Neuron (in vitro differentiated cells): ENCODE data around the gene TEC.

Experiments
- H2AFZ ChIP-seq: one replicate; pipeline ENCODE4 v1.6.1; 2013; ENCODE audit warnings: low read depth, mild to moderate bottlenecking, inconsistent platforms, low read length, moderate library complexity
- H3K27me3 ChIP-seq: one replicate; pipeline ENCODE4 v1.6.1; 2013; ENCODE audit warnings: low read length; ENCODE audit not compliant: insufficient read depth
- H3K36me3 ChIP-seq: one replicate; pipeline ENCODE4 v1.6.1; 2013; ENCODE audit warnings: low read length; ENCODE audit not compliant: insufficient read depth
- H3K4me1 ChIP-seq: one replicate; pipeline ENCODE4 v1.6.1; 2013; ENCODE audit warnings: low read length; ENCODE audit not compliant: insufficient read depth
- H3K4me3 ChIP-seq: 2 replicates; pipeline ENCODE4 v1.5.1; 2013; ENCODE audit warnings: mild to moderate bottlenecking, low read length, moderate library complexity
- H3K9me3 ChIP-seq: one replicate; pipeline ENCODE4 v1.6.1; 2013; ENCODE audit warnings: low read length

Gene TEC

DNA sequence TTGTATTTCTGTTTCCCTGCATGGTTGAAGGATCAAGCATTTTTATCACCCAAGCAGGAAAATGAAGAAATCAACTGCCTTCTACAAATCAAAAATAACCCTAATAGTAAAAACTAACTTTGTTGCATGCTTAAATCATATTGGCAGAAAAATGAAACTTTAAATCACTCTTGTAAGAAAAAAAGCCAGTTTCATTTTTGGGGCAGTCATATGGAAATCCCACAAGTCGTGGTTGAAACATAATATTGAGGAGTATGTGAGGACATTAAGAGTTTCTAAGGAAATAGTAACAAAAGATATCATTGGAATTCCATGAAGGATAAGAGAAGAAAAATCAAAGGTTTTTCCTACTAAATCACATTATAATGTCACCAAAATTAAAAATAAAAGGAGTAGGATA is 8.4 kb downstream of the TEC start:
- Histone ChIP-seq H3K27me3 (no peaks in the 10 kb centered on the region), H3K36me3 (no peaks in the 10 kb centered on the region), H3K9me3 (no peaks in the 10 kb centered on the region), H3K4me3 (no peak overlapping the region), H3K4me1 (no peaks in the 10 kb centered on the region), H2AFZ (no peak overlapping the region)

DNA sequence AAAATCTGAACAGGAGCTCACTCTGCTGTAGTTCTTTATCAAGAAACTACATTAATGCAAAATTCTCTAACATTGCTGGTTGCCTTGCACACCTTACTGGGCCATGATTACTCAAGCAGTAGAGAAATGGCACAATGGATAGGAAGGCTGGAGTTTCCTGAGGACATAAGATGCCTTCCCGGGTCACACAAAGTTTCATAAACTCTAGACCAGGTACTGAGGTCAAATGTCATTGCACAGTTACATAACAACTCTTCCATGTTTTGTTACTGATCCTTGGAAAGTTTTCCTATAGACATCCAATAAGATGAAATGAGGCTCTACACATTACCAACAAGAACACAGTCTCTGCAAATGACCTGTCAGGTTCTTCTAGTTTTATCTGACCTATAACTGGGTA is 9.9 kb downstream of the TEC start:
- H3K4me3 ChIP-seq = no peak overlapping the region
- H3K9me3 ChIP-seq = no peaks in the 10 kb centered on the region
- no peaks in the 10 kb centered on the region for H3K27me3 ChIP-seq
- no peaks in the 10 kb centered on the region for H3K36me3 ChIP-seq
- no peaks in the 10 kb centered on the region for H3K4me1 ChIP-seq
- H2AFZ ChIP-seq = no peak overlapping the region

DNA sequence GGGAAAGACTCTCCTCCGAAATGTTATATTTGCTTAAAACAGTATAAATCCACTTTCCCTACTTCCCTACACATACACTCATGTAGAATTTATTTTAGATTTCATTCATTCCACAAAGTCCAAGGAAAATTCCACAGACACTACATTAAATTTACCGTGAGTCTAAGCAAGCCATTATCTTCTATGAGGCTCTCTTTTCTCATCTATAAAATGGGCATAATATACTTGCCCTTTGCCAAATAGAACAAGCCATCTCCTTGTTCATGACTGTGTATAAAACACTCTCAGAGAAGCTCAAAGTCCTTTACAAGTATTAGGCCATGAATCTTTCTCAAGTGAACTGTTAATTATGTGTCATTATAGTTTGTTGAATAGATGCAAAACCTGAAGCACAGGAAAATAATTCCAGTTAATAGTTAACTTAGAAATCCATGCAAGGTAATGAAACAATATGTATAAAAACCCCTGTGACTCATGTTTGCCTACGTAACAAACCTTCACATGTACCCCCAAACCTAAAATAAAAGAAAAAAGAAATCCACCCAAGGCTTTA is 10.7 kb downstream of the TEC start:
- Histone ChIP-seq H3K36me3 (no peaks in the 10 kb centered on the region), H3K27me3 (no peaks in the 10 kb centered on the region), H3K9me3 (no peaks in the 10 kb centered on the region), H3K4me1 (no peaks in the 10 kb centered on the region), H3K4me3 (no peak overlapping the region), H2AFZ (no peak overlapping the region)

DNA sequence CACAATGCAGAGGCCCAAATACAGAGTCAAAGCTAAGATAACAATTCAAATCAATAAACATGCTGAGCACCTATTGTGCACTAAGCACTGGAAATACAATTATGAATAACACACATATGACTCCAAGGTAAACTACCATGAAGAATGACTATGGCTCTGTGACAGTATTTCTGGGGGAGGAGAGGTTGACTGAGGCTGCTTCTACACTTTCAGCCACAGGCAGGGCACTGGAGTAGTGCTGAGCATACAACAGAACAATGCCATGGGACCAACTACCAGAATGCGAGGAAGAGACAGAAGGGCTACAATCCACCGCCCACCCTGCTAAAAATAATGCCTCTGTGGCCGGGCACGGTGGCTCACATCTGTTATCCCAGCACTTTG is 13.7 kb downstream of the TEC start:
- H3K4me1 ChIP-seq = no peaks in the 10 kb centered on the region
- H3K4me3 ChIP-seq = no peak overlapping the region
- H3K36me3 ChIP-seq = no peaks in the 10 kb centered on the region
- no peak overlapping the region for H2AFZ ChIP-seq
- no peaks in the 10 kb centered on the region for H3K27me3 ChIP-seq
- no peaks in the 10 kb centered on the region for H3K9me3 ChIP-seq

DNA sequence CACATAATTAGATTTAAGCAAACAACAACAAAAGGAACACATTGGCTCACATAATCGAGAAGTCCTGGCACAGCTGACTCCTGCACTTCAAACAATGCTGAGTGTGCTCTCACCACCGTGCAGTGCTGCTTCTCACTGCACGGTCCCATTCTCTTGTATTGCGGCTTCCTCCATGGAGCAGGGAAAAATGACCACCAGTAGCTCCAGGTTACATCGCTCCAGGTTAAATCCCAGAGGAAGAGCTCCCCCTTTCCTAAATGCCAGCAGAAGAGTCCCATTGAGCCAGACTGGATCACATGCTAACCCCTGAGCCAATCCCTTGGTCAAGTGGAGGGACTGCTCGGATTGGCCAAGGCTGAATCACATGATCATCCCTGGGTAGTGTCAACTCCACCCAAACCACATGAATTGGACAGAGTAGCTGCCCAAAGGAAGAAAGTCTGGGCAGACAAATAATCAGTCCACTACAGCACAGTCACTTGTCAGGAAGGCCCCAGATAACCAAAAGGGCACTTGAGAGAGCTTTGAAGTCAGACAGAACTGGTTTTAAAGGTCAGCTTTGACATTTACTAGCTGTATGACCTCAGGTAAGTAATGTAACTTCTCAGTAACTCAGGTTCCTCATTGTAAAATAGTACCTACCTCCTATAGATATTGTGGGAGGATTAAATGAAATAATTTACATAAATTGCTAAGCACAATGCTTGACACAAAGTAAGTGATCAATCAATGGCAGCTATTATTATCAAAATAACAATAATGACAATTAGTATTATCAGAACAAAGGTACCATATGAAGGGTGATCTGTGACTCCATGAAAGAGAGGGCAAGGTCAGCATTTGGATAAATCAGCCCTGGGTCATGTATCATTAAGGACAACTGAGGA is 14.3 kb downstream of the TEC start:
- Histone ChIP-seq H3K9me3 (no peaks in the 10 kb centered on the region), H3K27me3 (no peaks in the 10 kb centered on the region), H3K4me1 (no peaks in the 10 kb centered on the region), H3K36me3 (no peaks in the 10 kb centered on the region), H3K4me3 (no peak overlapping the region), H2AFZ (no peak overlapping the region)

DNA sequence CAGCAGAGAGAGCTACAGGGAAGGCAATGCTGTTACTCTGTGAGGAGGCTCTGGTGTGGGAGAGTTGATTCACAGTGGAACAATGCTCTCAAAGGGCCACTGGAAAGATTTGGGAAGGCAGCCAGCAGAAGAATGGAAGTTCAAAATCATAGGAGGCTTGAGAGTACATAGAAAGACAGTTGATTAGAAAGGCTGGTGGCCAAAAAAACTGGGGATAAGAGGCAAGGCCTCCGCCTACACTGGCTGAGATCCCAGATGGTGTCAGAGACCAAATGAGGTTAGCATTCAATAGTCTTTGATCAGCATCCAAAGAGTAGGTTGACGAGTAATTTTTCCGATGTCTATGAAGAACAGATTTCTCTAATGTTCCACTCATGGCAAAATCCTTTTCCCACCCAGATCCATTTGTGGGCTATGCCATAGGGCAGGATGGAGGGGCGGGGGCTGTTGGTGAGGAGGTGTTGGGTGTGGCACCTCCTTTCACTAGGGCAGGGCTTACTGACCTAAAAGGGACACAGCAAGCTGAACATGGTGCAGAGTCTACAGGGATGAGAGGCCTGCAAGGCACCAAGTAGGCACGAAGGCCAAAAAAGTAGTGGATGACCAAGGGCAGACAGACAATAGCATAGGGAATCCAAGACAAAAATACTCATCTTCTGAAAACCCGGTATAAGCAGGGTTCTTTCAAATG is 15.1 kb downstream of the TEC start:
- Histone ChIP-seq H3K27me3 (no peaks in the 10 kb centered on the region), H3K9me3 (no peaks in the 10 kb centered on the region), H3K4me1 (no peaks in the 10 kb centered on the region), H3K36me3 (no peaks in the 10 kb centered on the region), H3K4me3 (no peak overlapping the region), H2AFZ (no peak overlapping the region)

DNA sequence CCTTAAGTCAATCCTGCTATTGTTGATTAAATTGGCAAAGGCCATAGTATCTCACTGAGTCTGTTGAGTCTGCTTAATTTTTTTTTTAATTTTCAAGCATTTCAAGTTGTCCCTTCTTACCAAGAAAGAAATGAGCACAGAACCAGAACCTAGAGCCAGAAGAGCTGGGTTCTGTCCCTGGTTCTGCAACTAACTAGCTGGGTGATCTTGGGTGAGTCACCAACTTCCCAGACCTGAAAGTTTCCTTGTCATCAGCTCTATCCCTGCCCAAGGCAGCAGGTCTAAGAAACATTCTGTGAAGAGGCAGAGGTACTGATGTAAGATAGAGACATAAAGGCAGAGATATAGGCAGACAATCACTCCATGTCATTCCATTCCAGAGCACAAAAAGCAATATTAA is 17.3 kb downstream of the TEC start:
- Histone ChIP-seq H2AFZ (no peak overlapping the region), H3K27me3 (no peaks in the 10 kb centered on the region), H3K4me1 (no peaks in the 10 kb centered on the region), H3K4me3 (no peak overlapping the region), H3K9me3 (no peaks in the 10 kb centered on the region), H3K36me3 (no peaks in the 10 kb centered on the region)

DNA sequence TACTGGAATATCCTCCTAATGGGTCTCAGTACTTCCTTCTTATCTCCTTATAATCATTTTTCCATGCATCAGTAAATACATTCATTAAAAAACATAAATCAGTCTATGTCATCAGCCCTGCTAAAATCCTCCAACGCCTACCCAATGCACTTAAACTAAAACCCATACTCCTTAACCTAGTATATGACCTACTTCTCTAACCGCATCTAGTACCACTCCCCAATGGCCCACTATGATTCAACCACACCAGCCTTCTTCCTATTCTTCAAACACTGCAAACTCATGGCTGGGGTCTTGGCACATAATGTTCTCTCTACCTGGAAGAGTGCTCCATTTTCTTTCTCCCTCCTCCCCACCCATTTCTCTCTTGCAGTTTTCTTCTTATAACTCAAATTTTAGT is 18.7 kb downstream of the TEC start:
- Histone ChIP-seq H3K9me3 (no peaks in the 10 kb centered on the region), H3K4me1 (no peaks in the 10 kb centered on the region), H3K36me3 (no peaks in the 10 kb centered on the region), H3K4me3 (no peak overlapping the region), H2AFZ (no peak overlapping the region), H3K27me3 (no peaks in the 10 kb centered on the region)

DNA sequence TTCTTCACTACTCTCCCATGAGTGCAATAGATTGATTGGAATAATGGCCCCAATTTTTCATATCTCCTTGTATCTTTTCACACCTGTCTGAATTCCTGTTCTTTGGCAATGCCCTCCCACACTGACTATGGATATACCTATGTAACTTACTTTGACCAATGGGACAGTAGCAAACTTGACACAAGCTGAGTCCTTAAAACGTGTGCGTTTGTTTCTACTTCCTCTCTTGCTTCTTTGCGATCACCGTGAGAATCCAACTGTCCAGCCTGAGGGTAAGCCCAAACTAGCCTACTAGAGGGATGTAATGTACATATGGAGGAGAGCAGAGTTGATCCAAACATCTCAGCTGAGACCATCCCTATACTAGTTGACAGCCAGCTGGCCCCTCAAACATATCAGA is 19.3 kb downstream of the TEC start:
- no peak overlapping the region for H3K4me3 ChIP-seq
- no peaks in the 10 kb centered on the region for H3K4me1 ChIP-seq
- H3K9me3 ChIP-seq = no peaks in the 10 kb centered on the region
- no peaks in the 10 kb centered on the region for H3K36me3 ChIP-seq
- H3K27me3 ChIP-seq = no peaks in the 10 kb centered on the region
- no peak overlapping the region for H2AFZ ChIP-seq

DNA sequence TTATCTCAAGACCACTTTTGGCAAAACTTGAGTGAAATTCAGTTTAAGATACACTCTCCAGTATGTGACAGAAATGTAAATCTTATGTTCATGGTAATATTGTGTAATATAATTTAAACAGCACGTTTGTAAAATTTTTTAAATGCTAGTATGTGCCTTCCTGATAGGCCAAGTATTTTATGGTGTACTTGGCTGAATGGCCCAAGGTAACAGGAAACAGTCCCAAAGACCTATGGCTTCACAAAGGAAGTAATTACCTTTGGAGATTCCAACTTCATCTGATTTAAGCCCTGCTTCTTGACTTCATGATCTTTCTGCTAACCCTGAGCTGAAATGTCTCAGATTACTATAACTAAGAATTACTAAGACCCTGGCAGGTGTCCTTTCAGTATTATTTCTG is 20.3 kb downstream of the TEC start:
- Histone ChIP-seq H3K27me3 (no peaks in the 10 kb centered on the region), H3K9me3 (no peaks in the 10 kb centered on the region), H3K4me1 (no peaks in the 10 kb centered on the region), H2AFZ (no peak overlapping the region), H3K36me3 (no peaks in the 10 kb centered on the region), H3K4me3 (no peak overlapping the region)

DNA sequence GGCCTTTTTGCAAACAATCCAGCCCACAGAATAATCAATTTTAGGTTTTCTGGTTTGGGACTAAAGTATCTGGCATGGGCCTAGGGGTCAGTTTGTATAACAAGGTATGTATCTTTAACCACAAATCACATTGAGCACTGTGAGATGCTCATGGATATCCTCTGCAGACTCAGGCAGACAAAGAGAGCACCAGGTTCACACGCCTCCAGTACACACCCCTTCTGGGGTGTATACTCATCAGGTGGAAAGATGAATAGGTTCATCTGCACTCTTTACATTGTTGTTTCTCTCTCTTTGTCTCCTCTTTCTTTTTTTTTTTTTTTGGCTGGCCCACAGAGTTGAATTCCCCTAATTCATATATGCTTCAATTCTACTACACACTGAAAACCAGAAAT is 21.1 kb downstream of the TEC start:
- no peaks in the 10 kb centered on the region for H3K9me3 ChIP-seq
- H3K36me3 ChIP-seq = no peaks in the 10 kb centered on the region
- H3K4me1 ChIP-seq = no peaks in the 10 kb centered on the region

DNA sequence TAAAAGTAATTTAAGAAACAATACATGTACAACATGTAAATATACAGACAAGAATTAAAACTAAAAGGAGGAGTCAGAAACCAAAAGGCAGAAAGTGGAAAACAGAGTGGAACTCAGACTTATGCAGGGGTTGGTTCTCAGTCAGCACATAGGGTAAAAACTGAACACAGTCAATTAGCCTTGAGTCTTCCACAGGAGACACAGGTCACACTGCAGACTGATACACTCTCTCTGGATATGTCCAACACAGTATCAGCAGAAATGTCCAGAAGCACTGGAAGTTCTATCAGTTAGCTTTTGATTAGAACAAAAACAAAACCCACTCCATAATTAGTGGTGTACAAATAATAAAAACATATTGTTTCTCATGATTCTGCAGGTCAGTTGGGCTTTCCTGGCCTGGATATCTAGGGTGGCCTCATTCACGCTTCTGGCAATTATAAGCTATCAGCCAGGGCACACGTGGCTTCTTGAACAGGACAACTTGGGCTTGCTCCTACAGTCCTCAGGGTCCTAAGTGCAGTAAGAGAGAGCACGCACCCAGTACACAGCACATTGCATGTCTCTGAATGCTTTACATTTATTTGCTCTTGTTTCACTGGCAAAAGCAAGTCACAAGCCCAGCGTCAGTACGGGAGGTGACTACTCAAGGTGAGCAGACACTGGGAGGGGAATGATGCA is 21.6 kb downstream of the TEC start:
- Histone ChIP-seq H3K27me3 (no peaks in the 10 kb centered on the region), H2AFZ (no peak overlapping the region), H3K4me1 (no peaks in the 10 kb centered on the region), H3K4me3 (no peak overlapping the region), H3K9me3 (no peaks in the 10 kb centered on the region), H3K36me3 (no peaks in the 10 kb centered on the region)

More for the DNA sequence above, 21.1 kb downstream of the TEC start:
- H2AFZ ChIP-seq = no peak overlapping the region
- no peak overlapping the region for H3K4me3 ChIP-seq
- H3K27me3 ChIP-seq = no peaks in the 10 kb centered on the region
